Skeletal muscle tissue (tissue), 4 donors: ENCODE measurements around the gene DNAH14. TPM values are rescaled to one million over a fixed set of nuclear protein-coding genes. Genes with fewer than 3 reads are reported as not detected.
"Not testable (repeated sequence)": the region's sequence is repeated elsewhere in the genome, so short reads cannot be mapped to it uniquely, and the experiment has no call there.

Experiments used
- H3K27ac ChIP-seq: one replicate; pipeline ENCODE4 v1.7.0; 2013; ENCODE audit warnings: mild to moderate bottlenecking, low read depth, low read length, inconsistent platforms
- H3K27me3 ChIP-seq, 3 donors: one replicate each; pipeline ENCODE4 v1.7.0; 2013; ENCODE audit warnings: low read length in 3 of 3; ENCODE audit not compliant: control insufficient read depth in 3 of 3, insufficient read depth in 3 of 3
- H3K36me3 ChIP-seq, 3 donors: one replicate each; pipeline ENCODE4 v1.7.0; 2013; ENCODE audit warnings: low read length in 3 of 3; ENCODE audit not compliant: control insufficient read depth in 3 of 3, insufficient read depth in 3 of 3
- H3K4me1 ChIP-seq, 3 donors: one replicate each; pipeline ENCODE4 v1.7.0; 2013; ENCODE audit warnings: low read length in 3 of 3, mild to moderate bottlenecking in 3 of 3; ENCODE audit not compliant: control insufficient read depth in 3 of 3, insufficient read depth in 3 of 3
- H3K4me3 ChIP-seq, 3 donors: one replicate each; pipeline ENCODE4 v1.7.0; 2013; ENCODE audit warnings: low read length in 3 of 3
- H3K9ac ChIP-seq, 3 donors: one replicate each; pipeline ENCODE4 v1.7.0; 2013; ENCODE audit warnings: low read length in 3 of 3, mild to moderate bottlenecking in 3 of 3, moderate library complexity in 2 of 3, low read depth in 1 of 3
- H3K9me3 ChIP-seq, 3 donors: one replicate each; pipeline ENCODE4 v1.7.0; 2013; ENCODE audit warnings: low read length in 3 of 3; ENCODE audit not compliant: control insufficient read depth in 3 of 3
- total RNA-seq: library from RNA; depleted of rRNA; stranded (reverse); fragments of >200 nt; gene quantifications from one replicate; pipeline ENCODE4 v1.2.3, GENCODE V29; 2014
- donor health status: Osteomylitis.

DNAH14 gene
- total RNA-seq, 1 donor from 2014 or later, result 12.5 TPM

GRCh38 chr1:225158291-225158690 lies 228.8 kb downstream of the DNAH14 start:
- Histone ChIP-seq H3K9ac (no peak overlapping the region), H3K27me3 (no peaks in the 10 kb centered on the region), H3K4me1 (no peaks in the 10 kb centered on the region), H3K9me3 (no peaks in the 10 kb centered on the region), H3K36me3 (no peaks in the 10 kb centered on the region), H3K4me3 (no peak overlapping the region), H3K27ac (no peak overlapping the region)

- Histone ChIP-seq H3K27ac (no peak overlapping the region), H3K4me3 (no peak overlapping the region), H3K27me3 (no peaks in the 10 kb centered on the region), H3K4me1 (no peaks in the 10 kb centered on the region), H3K36me3 (no peaks in the 10 kb centered on the region), H3K9ac (no peak overlapping the region), H3K9me3 (no peaks in the 10 kb centered on the region)
These were observed 230.3 kb downstream of the DNAH14 start for GRCh38 chr1:225159793-225160192.

GRCh38 chr1:225177409-225177808 lies 247.9 kb downstream of the DNAH14 start:
- not testable (repeated sequence) for H3K9me3 ChIP-seq, H3K4me3 ChIP-seq, H3K27me3 ChIP-seq, H3K36me3 ChIP-seq, H3K9ac ChIP-seq, H3K4me1 ChIP-seq, H3K27ac ChIP-seq

GRCh38 chr1:225179686-225180085 lies 250.2 kb downstream of the DNAH14 start:
- Histone ChIP-seq H3K4me3 (no peak overlapping the region), H3K9ac (no peak overlapping the region), H3K36me3 (no peaks in the 10 kb centered on the region), H3K27me3 (no peaks in the 10 kb centered on the region), H3K27ac (no peak overlapping the region), H3K9me3 (no peaks in the 10 kb centered on the region), H3K4me1 (no peaks in the 10 kb centered on the region)

- no peaks in the 10 kb centered on the region for H3K27me3 ChIP-seq
- no peaks in the 10 kb centered on the region for H3K36me3 ChIP-seq
- no peak overlapping the region for H3K27ac ChIP-seq
- H3K9ac ChIP-seq, result no peak overlapping the region
- H3K4me1 ChIP-seq, result no peaks in the 10 kb centered on the region
- H3K9me3 ChIP-seq, result no peaks in the 10 kb centered on the region
- no peak overlapping the region for H3K4me3 ChIP-seq
These were observed 253.2 kb downstream of the DNAH14 start for GRCh38 chr1:225182716-225183115.

- no peak overlapping the region for H3K27ac ChIP-seq
- H3K9ac ChIP-seq, result no peak overlapping the region
- H3K9me3 ChIP-seq, result peaks cover 0 to 2% (median 0%) of the 10 kb centered on the region in 3 donors
- H3K4me3 ChIP-seq, result no peak overlapping the region
- no peaks in the 10 kb centered on the region for H3K4me1 ChIP-seq
- H3K27me3 ChIP-seq, result no peaks in the 10 kb centered on the region
- no peaks in the 10 kb centered on the region for H3K36me3 ChIP-seq
These were observed 261.8 kb downstream of the DNAH14 start for GRCh38 chr1:225191199-225191753.

GRCh38 chr1:225201447-225201846 lies 272.0 kb downstream of the DNAH14 start:
- no peaks in the 10 kb centered on the region for H3K9me3 ChIP-seq
- H3K36me3 ChIP-seq, result no peaks in the 10 kb centered on the region
- no peaks in the 10 kb centered on the region for H3K27me3 ChIP-seq

GRCh38 chr1:225207791-225208190 lies 278.3 kb downstream of the DNAH14 start:
- Histone ChIP-seq H3K36me3 (no peaks in the 10 kb centered on the region), H3K4me1 (no peaks in the 10 kb centered on the region), H3K9me3 (no peaks in the 10 kb centered on the region), H3K4me3 (no peak overlapping the region), H3K27ac (no peak overlapping the region), H3K27me3 (no peaks in the 10 kb centered on the region), H3K9ac (no peak overlapping the region)

More at GRCh38 chr1:225201447-225201846, 272.0 kb downstream of the DNAH14 start:
- no peak overlapping the region for H3K9ac ChIP-seq
- H3K4me1 ChIP-seq, result no peaks in the 10 kb centered on the region
- no peak overlapping the region for H3K27ac ChIP-seq
- H3K4me3 ChIP-seq, result no peak overlapping the region

GRCh38 chr1:225209153-225209552 lies 279.7 kb downstream of the DNAH14 start:
- Histone ChIP-seq H3K9me3 (no peaks in the 10 kb centered on the region), H3K9ac (no peak overlapping the region), H3K27ac (no peak overlapping the region), H3K4me3 (no peak overlapping the region), H3K4me1 (no peaks in the 10 kb centered on the region), H3K36me3 (no peaks in the 10 kb centered on the region), H3K27me3 (no peaks in the 10 kb centered on the region)

GRCh38 chr1:225210180-225210579 lies 280.7 kb downstream of the DNAH14 start:
- H3K4me1 ChIP-seq, H3K4me3 ChIP-seq, H3K9ac ChIP-seq, H3K36me3 ChIP-seq, H3K27me3 ChIP-seq, H3K27ac ChIP-seq, H3K9me3 ChIP-seq: not testable (repeated sequence)
